Choroid plexus epithelial cell (primary cell): ENCODE data around the gene CHTF18.

Source experiments
- DNase-seq: peaks from one replicate; pipeline ENCODE4 v3.0.0-alpha.2; 2010; ENCODE audit warnings: low read depth
- H3K4me3 ChIP-seq: 2 replicates; pipeline ENCODE4 v1.5.1; 2011; ENCODE audit warnings: low read depth, mild to moderate bottlenecking, control low read depth, low read length, moderate library complexity
- CTCF ChIP-seq: conservative IDR thresholded peaks from 2 replicates; pipeline ENCODE4 v1.5.1; 2011; ENCODE audit warnings: low read depth, mild to moderate bottlenecking, control low read depth, inconsistent platforms, low read length, moderate library complexity

CHTF18 gene

GRCh38 chr16:760545-761343 is 27.7 kb upstream of the CHTF18 start, which contains the start of gene MSLN:
Gene MSLN, plus strand, starts transcription at chr16:760734. Its CDS starts 1,947 bp downstream, at chr16:762681.
- no peak for TF ChIP-seq CTCF
- DNase-seq = no peak
- H3K4me3 ChIP-seq = no peak within 1 kb of the TSS

- H3K4me3 ChIP-seq = no peak overlapping the region
- DNase-seq = no peak
- no peak for TF ChIP-seq CTCF
Observed at GRCh38 chr16:761625-762513, 26.6 kb upstream of the CHTF18 start.

- no peak for TF ChIP-seq CTCF
- H3K4me3 ChIP-seq = no peak overlapping the region
- no peak for DNase-seq
Observed at GRCh38 chr16:762595-763268, 25.7 kb upstream of the CHTF18 start.

- DNase-seq = no peak
- no peak for TF ChIP-seq CTCF
- no peak overlapping the region for H3K4me3 ChIP-seq
Observed at GRCh38 chr16:763369-764183, 24.8 kb upstream of the CHTF18 start.

GRCh38 chr16:764184-764750 is 24.2 kb upstream of the CHTF18 start:
- DNase-seq = no peak
- TF ChIP-seq CTCF = no peak
- no peak overlapping the region for H3K4me3 ChIP-seq

GRCh38 chr16:764848-765487 is 23.5 kb upstream of the CHTF18 start:
- TF ChIP-seq CTCF = no peak
- DNase-seq = no peak

More at GRCh38 chr16:764848-765487, 23.5 kb upstream of the CHTF18 start:
- no peak overlapping the region for H3K4me3 ChIP-seq
